GM18499 (cell line): Measurements from ENCODE around the gene MTHFD1L.

Source experiments
- ATAC-seq: cut with Tn5 transposase; IDR thresholded peaks from one replicate; pipeline ENCODE4 v1.9.1; 2021; ENCODE audit warnings: moderate number of reproducible peaks; ENCODE audit not compliant: insufficient read depth, unreplicated experiment

Gene MTHFD1L

GRCh38 chr6:150930841-150931240 is 65.3 kb downstream of the MTHFD1L start:
- ATAC-seq: no peak

DNA sequence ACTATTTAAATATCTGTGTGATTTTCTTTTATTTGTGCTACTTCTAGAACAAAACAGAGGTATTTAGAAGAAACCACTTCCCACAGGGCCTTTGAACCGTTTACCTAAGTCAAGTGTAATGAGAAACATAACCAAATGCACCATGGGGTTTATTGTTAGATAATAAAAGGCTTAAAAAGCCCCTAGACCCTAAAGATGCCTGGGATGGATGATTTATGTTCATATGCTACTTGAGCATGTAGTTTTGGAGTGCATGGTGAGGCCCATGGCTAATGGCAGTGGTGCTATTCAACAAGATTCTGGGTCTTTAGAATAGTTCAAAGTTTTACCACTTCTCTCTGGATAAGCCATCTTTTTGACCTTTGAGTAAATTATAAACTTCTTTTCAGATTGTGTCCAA is 65.9 kb downstream of the MTHFD1L start:
- ATAC-seq: no peak

- no peak for ATAC-seq
Measured at GRCh38 chr6:150932996-150933395, 67.5 kb downstream of the MTHFD1L start.

DNA sequence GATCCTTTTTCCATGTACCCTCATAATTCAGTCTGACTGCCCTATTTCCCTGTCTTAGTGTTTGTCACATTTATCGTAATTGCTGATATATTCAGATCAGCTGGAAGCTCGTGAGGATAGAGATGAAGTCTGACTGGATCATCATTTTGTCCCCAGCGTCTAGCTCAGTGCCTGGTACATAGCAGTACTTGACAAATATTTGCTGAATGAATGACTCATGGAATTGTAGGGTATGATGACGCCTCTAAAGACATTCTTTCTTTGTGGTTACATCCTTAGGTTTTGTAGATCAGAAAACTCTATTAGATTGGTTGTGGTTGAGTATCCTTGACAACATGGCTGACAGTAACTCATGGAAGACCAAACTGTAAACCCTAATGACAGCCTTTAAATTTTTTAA is 68.9 kb downstream of the MTHFD1L start:
- no peak for ATAC-seq

DNA sequence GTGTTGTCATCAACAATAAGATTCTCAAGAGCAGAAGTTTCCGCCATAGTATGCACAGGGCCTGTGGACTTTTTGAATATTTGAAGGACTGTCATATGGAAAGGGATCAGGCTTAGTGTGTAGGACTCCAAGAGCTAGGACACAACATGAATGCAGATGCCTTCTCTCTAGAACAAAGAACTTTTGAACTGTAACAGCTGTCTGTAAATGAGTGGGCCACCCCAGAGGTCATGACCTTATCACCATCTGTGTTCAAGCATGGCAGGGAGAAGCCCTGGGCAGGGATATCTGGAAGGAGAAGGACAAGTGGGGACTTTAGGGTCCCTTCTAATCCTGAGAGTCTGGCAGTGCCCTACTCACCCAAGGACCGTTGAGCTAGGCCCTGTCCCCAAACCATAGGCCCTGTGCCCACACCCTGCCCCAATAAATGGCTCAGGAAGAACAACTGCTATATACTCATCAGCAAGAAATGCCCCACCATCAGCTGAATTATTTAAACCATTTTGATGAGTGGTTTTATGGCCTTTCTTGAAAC is 70.6 kb downstream of the MTHFD1L start:
- no peak for ATAC-seq

- no peak for ATAC-seq
Measured at GRCh38 chr6:150937132-150937906, 71.8 kb downstream of the MTHFD1L start.

DNA sequence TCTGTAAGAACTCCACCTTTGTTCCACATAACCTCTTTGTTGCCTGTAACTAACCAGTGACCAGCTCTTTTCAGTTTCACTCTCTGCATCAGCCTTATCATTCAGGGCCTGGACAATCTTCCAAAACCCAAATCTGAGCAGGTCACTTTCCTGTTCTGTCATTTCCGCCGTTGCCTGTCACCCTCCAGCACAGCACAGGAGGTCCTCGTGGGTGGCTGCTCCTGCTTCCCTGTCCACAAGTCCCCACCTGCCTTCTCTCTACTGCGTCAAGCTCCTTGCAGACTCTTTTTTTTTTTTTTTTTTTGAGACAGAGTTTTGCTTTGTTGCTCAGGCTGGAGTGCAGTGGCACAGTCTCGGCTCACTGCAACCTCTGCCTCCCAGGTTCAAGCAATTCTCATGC is 73.9 kb downstream of the MTHFD1L start:
- ATAC-seq: no peak

DNA sequence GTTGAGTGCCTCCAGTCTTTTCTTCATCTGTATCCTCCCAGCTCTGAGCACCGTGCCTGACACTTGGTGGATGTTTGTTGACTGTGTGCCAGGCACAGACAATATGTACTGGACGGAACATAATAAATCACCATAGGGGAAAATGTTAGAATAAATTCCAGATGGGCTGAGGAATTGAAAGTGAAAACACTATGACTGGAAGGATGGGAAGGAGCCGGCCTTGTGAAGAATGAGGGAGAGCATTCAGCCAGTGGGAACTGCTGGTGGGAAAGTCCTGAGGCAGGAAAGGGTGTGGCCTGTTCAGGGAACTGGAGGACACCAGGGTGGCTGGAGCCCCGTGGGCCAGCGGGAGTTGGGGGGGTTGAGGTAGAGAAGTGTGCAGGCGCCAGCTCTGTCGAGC is 75.4 kb downstream of the MTHFD1L start:
- no peak for ATAC-seq

DNA sequence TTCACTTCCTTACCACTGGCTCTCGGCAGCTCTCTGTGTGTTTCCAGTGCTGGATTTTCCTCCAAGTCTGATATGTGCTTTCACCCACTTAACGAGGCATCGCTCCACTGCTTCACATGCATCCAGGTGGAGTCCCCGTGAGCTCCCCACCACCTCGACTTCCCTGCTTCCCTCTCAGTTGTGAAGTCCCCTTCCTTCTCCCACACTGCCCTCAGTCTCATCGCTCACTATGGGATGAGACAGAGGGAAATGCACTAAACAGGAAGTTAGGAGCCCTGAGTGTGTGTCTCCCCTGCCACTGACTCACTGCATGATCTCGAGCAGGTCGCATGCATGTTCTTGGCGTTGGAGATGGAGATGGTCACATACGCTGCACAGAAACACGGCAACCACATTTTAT is 84.0 kb downstream of the MTHFD1L start:
- no peak for ATAC-seq

DNA sequence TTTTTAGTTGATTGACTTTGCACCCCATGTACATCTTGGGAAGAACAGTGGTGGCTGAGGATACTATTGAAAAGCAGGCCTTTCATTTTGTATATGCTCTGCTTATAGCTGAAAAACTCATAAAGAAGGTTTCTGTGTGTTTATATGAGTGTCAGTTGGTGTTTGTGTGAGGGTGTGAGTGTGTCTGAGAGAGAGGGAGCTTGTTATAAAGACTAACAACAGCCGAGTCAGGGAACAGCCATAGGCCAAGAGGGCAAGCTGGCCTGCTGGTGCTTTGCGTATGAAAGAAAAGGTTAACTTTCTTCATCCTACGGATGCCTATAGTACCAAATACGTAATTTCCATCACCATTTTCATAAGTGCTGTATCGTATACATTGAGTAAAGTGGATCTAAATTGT is 88.3 kb downstream of the MTHFD1L start:
- no peak for ATAC-seq

- ATAC-seq: no peak
Measured at GRCh38 chr6:150959166-150959565, 93.7 kb downstream of the MTHFD1L start.

- ATAC-seq: no peak
Measured at GRCh38 chr6:150962436-150962835, 96.9 kb downstream of the MTHFD1L start.

DNA sequence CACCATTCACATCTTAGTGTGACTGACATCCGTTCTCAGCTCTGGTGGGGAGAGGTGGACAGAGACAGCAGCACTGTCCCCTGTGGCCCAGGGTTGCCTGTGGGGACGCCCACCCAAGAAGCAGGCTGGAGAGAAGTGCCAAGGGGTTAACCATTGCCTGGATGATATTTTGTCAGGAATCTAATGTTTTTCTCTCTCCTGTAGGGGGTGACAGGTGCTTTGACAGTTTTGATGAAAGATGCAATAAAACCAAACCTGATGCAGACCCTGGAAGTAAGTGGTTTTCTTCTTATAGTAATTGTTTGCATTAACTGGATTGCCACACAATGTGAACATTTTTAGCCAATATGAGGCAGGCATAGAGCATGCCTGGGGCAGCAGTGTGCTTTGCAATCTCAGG is 99.3 kb downstream of the MTHFD1L start:
- no peak for ATAC-seq

GRCh38 chr6:150966786-150967185 is 101.3 kb downstream of the MTHFD1L start:
- no peak for ATAC-seq

GRCh38 chr6:150967381-150967780 is 101.9 kb downstream of the MTHFD1L start:
- no peak for ATAC-seq

DNA sequence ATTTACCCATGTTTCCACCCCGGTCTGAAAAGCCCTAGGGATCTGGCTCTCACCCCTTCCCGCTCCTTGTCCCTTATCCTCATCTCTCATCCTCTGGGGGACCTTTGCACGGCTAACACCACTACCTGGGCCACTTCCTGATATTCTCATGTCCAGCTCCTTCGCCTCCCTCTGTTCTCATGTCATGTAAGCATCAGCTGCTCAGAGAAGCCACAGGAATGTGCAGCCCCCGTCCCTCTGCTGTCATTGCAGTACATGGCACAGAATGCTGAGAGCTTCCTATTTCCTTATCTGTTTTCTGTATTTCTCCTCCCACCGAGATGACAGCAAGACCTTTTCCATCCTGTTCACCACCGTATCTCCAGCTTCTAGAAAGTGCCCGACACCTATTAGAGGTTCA is 102.4 kb downstream of the MTHFD1L start:
- ATAC-seq: no peak

DNA sequence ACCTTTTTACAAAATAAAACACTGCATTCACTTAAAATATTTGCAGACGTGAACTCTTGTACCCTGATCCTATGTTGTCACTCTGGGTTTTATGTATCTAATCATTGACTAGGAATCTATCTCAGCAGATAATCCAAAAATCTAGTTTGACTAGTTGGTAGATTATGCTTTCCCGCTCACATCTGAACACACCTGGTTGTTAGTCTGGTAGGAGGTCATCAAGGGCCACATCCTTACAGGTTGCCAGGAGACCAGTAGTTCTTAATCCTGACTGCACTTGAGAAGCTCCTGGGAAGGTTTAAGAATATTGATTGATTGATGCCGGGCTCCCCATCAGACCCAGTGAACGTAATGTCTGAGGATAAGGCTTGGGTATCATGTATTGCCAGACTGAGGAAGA is 104.4 kb downstream of the MTHFD1L start:
- no peak for ATAC-seq

GRCh38 chr6:150971219-150971618 is 105.7 kb downstream of the MTHFD1L start:
- ATAC-seq: no peak

GRCh38 chr6:150975136-150975535 is 109.6 kb downstream of the MTHFD1L start:
- ATAC-seq: no peak

- no peak for ATAC-seq
Measured at GRCh38 chr6:150977281-150977680, 111.8 kb downstream of the MTHFD1L start.

DNA sequence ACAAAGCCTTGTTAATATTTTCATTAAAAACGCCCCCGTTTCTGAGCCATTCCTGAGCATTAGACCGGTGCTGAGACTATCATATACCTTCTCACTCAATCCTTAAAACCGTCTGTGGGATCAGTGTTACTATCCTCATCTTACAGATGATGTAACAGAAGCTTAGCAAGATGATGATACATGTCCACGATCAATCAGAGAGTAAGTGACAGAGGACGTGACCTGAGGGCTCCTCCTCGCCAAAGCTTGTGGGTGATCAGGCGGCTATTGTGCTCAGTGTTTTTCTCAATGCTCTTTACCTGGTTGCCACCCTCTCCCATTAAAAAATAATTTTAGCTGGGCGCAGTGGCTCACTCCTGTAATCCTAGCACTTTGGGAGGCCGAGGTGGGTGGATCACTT is 113.1 kb downstream of the MTHFD1L start:
- ATAC-seq: no peak

GRCh38 chr6:150979826-150980350 is 114.4 kb downstream of the MTHFD1L start:
- no peak for ATAC-seq
